Astrocyte (in vitro differentiated cells and primary cell): ENCODE results near the gene COL4A4. TPM values are rescaled to one million over a fixed set of nuclear protein-coding genes. Genes with fewer than 3 reads are reported as not detected.
A peak's percentile ranks its signal among the peaks of the same experiment; 100 is the strongest.

Experiments
- DNase-seq: peaks from one replicate; pipeline ENCODE4 v3.0.0-alpha.2; 2010; ENCODE audit warnings: low read depth
- FAIRE-seq: peaks from 2 replicates; lab custom pipeline; 2011; peaks lifted over from hg19 to GRCh38; lab: Jason Lieb, UNC
- H2AFZ ChIP-seq: 2 replicates; pipeline ENCODE4 v1.6.0; 2012; ENCODE audit warnings: low read depth, low read length, inconsistent platforms
- H3K27ac ChIP-seq: 2 replicates; pipeline ENCODE4 v1.5.1; 2011; ENCODE audit warnings: low read depth, low read length, inconsistent platforms
- H3K27me3 ChIP-seq: 2 replicates; pipeline ENCODE4 v1.6.0; 2011; ENCODE audit warnings: low read length, inconsistent platforms; ENCODE audit not compliant: insufficient read depth
- H3K36me3 ChIP-seq: 2 replicates; pipeline ENCODE4 v1.5.1; 2011; ENCODE audit warnings: low read length, inconsistent platforms; ENCODE audit not compliant: insufficient read depth
- H3K4me1 ChIP-seq: 2 replicates; pipeline ENCODE4 v1.5.1; 2011; ENCODE audit warnings: low read length, inconsistent platforms; ENCODE audit not compliant: insufficient read depth
- H3K4me2 ChIP-seq: 2 replicates; pipeline ENCODE4 v1.6.0; 2012; ENCODE audit warnings: low read length, inconsistent platforms
- H3K4me3 ChIP-seq: 2 replicates; pipeline ENCODE4 v1.5.1; 2011; ENCODE audit warnings: low read depth, mild to moderate bottlenecking, low read length, inconsistent platforms; ENCODE audit not compliant: insufficient read depth
- H3K79me2 ChIP-seq: 2 replicates; pipeline ENCODE4 v1.6.0; 2012; ENCODE audit warnings: mild to moderate bottlenecking, low read length, inconsistent platforms; ENCODE audit not compliant: insufficient read depth
- H3K9ac ChIP-seq: 2 replicates; pipeline ENCODE4 v1.6.0; 2012; ENCODE audit warnings: mild to moderate bottlenecking, low read length, inconsistent platforms
- H3K9me3 ChIP-seq: 2 replicates; pipeline ENCODE4 v1.5.1; 2012; ENCODE audit warnings: low read depth, mild to moderate bottlenecking, low read length, inconsistent platforms; ENCODE audit not compliant: insufficient read depth
- H4K20me1 ChIP-seq: 2 replicates; pipeline ENCODE4 v1.6.0; 2012; ENCODE audit warnings: low read length, inconsistent platforms; ENCODE audit not compliant: insufficient read depth
- H3K27ac Mint-ChIP-seq: one replicate; pipeline ENCODE4 v1.8.0; 2021; ENCODE audit warnings: mild to moderate bottlenecking, mixed read lengths; ENCODE audit not compliant: unreplicated experiment
- H3K27me3 Mint-ChIP-seq: one replicate; pipeline ENCODE4 v1.8.0; 2021; ENCODE audit warnings: low read depth, mixed read lengths; ENCODE audit not compliant: unreplicated experiment
- H3K36me3 Mint-ChIP-seq: one replicate; pipeline ENCODE4 v1.8.0; 2021; ENCODE audit warnings: low read depth, mixed read lengths; ENCODE audit not compliant: unreplicated experiment
- H3K4me1 Mint-ChIP-seq: one replicate; pipeline ENCODE4 v1.8.0; 2021; ENCODE audit warnings: low read depth, mixed read lengths; ENCODE audit not compliant: unreplicated experiment
- H3K4me3 Mint-ChIP-seq: one replicate; pipeline ENCODE4 v1.8.0; 2021; ENCODE audit warnings: mild to moderate bottlenecking, moderate library complexity, mixed read lengths; ENCODE audit not compliant: unreplicated experiment
- H3K9me3 Mint-ChIP-seq: one replicate; pipeline ENCODE4 v1.8.0; 2021; ENCODE audit warnings: mild to moderate bottlenecking, mixed read lengths; ENCODE audit not compliant: unreplicated experiment
- EZH2 ChIP-seq: IDR thresholded peaks from 2 replicates; pipeline ENCODE4 v1.6.1; 2012; ENCODE audit warnings: mild to moderate bottlenecking, low read length, inconsistent platforms; ENCODE audit not compliant: insufficient read depth
- total RNA-seq: library from RNA; stranded (reverse); gene quantifications from 2 replicates; pipeline ENCODE4 v1.2.1, GENCODE V29; 2021
- TF ChIP-seq, protein P1 (sequence below): IDR thresholded peaks from 2 replicates; pipeline ENCODE4 v1.5.1; 2011; ENCODE audit warnings: low read depth, mild to moderate bottlenecking, inconsistent platforms, low read length, moderate library complexity; ENCODE audit not compliant: insufficient read depth

The COL4A4 gene
- total RNA-seq, 1 donor from 2014 or later = 0.36 TPM

DNA sequence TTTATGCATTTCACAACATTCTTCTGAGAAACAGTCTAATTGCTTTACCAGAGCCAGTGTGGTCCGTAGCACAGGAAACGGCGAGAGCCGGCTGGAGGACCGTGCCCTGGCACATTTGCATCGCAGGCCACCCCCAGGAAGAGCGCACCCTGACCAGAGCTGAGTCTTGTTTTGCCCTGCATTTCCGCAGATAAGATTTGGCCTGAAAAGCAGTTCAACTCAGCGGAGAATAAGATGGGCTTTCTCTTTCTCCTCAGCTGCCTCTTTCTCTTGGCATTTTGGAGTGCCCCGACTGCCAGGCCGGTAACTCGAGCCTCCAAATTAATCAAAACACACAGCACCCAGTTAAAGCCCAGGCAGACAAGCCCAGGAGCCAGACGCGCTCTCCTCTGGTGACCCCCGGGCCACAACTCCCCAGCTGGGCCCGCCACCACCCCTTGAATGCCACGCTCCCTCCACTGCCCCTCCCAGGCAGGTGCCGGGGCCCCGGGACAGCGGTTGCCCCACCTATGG is 464 bp downstream of the COL4A4 start:
- Histone ChIP-seq H3K4me1 (peaks cover 5% of the 10 kb centered on the region), H3K27me3 (peaks cover 17% of the 10 kb centered on the region), H3K9me3 (no peaks in the 10 kb centered on the region), H3K4me3 (peak overlapping the region; percentile 53), H3K79me2 (no peaks in the 10 kb centered on the region), H2AFZ (peak overlapping the region; percentile 67), H3K36me3 (no peaks in the 10 kb centered on the region), H3K9ac (no peak overlapping the region), H3K4me2 (peak overlapping the region; percentile 86), H3K27ac (no peak overlapping the region), H4K20me1 (no peaks in the 10 kb centered on the region)
- DNase-seq (no peak), FAIRE-seq (no peak)
- TF ChIP-seq, protein P1, sequence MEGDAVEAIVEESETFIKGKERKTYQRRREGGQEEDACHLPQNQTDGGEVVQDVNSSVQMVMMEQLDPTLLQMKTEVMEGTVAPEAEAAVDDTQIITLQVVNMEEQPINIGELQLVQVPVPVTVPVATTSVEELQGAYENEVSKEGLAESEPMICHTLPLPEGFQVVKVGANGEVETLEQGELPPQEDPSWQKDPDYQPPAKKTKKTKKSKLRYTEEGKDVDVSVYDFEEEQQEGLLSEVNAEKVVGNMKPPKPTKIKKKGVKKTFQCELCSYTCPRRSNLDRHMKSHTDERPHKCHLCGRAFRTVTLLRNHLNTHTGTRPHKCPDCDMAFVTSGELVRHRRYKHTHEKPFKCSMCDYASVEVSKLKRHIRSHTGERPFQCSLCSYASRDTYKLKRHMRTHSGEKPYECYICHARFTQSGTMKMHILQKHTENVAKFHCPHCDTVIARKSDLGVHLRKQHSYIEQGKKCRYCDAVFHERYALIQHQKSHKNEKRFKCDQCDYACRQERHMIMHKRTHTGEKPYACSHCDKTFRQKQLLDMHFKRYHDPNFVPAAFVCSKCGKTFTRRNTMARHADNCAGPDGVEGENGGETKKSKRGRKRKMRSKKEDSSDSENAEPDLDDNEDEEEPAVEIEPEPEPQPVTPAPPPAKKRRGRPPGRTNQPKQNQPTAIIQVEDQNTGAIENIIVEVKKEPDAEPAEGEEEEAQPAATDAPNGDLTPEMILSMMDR = no peak
- no peak for TF ChIP-seq EZH2
- H3K36me3 Mint-ChIP-seq = peaks cover 2% of the 10 kb centered on the region
- H3K27ac Mint-ChIP-seq = no peak overlapping the region
- H3K4me1 Mint-ChIP-seq = peaks cover 2% of the 10 kb centered on the region
- H3K9me3 Mint-ChIP-seq = peaks cover 11% of the 10 kb centered on the region
- H3K4me3 Mint-ChIP-seq = peak overlapping the region; percentile 77
- peaks cover 63% of the 10 kb centered on the region for H3K27me3 Mint-ChIP-seq

DNA sequence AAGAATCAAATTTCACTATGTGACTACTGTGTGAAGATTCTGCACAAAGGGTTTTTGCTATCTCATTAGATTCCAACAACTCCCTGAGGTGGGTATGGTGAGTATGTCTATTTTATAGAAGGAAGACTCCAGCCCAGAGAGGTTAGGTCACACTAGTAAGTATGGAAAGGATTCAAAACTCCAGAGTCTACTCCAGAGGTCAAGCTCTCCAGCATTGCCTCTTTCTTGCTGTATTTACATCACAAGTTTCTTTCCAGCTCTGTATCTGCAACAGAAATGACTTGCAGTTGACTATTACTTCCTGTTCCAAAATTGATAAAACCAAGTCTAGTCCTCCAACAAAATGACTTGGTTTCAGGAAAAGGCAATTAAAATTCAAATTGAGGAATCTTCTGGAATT is 2.1 kb downstream of the COL4A4 start:
- Histone ChIP-seq H3K27ac (no peak overlapping the region), H2AFZ (no peak overlapping the region), H3K36me3 (no peaks in the 10 kb centered on the region), H3K79me2 (no peaks in the 10 kb centered on the region), H3K4me1 (peaks cover 5% of the 10 kb centered on the region), H3K4me2 (no peak overlapping the region), H4K20me1 (no peaks in the 10 kb centered on the region), H3K4me3 (no peak overlapping the region), H3K27me3 (peaks cover 17% of the 10 kb centered on the region), H3K9ac (no peak overlapping the region), H3K9me3 (no peaks in the 10 kb centered on the region)
- FAIRE-seq (no peak), DNase-seq (no peak)
- H3K4me1 Mint-ChIP-seq = peaks cover 2% of the 10 kb centered on the region
- no peak overlapping the region for H3K4me3 Mint-ChIP-seq
- H3K9me3 Mint-ChIP-seq = peaks cover 8% of the 10 kb centered on the region
- H3K27ac Mint-ChIP-seq = no peak overlapping the region
- H3K36me3 Mint-ChIP-seq = peaks cover 2% of the 10 kb centered on the region
- H3K27me3 Mint-ChIP-seq = peaks cover 60% of the 10 kb centered on the region
- TF ChIP-seq, protein P1 = no peak
- no peak for TF ChIP-seq EZH2

DNA sequence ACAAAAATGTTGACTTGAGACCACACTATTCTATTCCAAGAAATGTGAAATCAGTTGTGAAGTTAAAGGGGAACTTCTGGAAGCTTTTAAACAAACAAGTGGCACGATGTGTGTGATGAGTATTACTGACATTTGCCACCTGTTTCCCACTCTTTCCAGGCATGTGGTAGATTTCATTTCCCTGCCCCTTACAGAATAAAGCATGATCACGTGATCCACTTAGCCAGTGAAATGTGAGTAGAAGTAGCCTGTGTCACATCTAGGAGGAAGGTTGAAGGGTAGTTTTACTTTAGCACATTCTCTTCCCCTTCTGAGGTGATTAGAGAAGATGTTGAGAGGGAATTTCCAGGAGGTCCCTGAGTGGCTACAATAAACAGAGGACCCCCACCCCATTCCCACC is 3.8 kb downstream of the COL4A4 start:
- FAIRE-seq = no peak
- no peaks in the 10 kb centered on the region for H3K36me3 ChIP-seq

More for the DNA sequence above, 3.8 kb downstream of the COL4A4 start:
- DNase-seq = no peak
- H3K9me3 ChIP-seq = no peaks in the 10 kb centered on the region
- H3K27me3 Mint-ChIP-seq = peaks cover 45% of the 10 kb centered on the region
- peaks cover 3% of the 10 kb centered on the region for H3K9me3 Mint-ChIP-seq
- peaks cover 9% of the 10 kb centered on the region for H3K27me3 ChIP-seq
- no peak overlapping the region for H3K27ac ChIP-seq
- no peak for TF ChIP-seq EZH2
- TF ChIP-seq, protein P1 = no peak
- H3K79me2 ChIP-seq = no peaks in the 10 kb centered on the region
- no peak overlapping the region for H3K4me2 ChIP-seq
- H3K9ac ChIP-seq = no peak overlapping the region
- H3K4me1 ChIP-seq = peaks cover 6% of the 10 kb centered on the region
- H3K4me3 Mint-ChIP-seq = no peak overlapping the region
- no peak overlapping the region for H2AFZ ChIP-seq
- H3K27ac Mint-ChIP-seq = no peak overlapping the region
- no peaks in the 10 kb centered on the region for H4K20me1 ChIP-seq
- no peak overlapping the region for H3K4me3 ChIP-seq
- peaks cover 7% of the 10 kb centered on the region for H3K4me1 Mint-ChIP-seq
- peaks cover 2% of the 10 kb centered on the region for H3K36me3 Mint-ChIP-seq
